Measurements from ENCODE around the gene CRTC3.
"Not testable (repeated sequence)": the region's sequence is repeated elsewhere in the genome, so short reads cannot be mapped to it uniquely, and the experiment has no call there.

DNA sequence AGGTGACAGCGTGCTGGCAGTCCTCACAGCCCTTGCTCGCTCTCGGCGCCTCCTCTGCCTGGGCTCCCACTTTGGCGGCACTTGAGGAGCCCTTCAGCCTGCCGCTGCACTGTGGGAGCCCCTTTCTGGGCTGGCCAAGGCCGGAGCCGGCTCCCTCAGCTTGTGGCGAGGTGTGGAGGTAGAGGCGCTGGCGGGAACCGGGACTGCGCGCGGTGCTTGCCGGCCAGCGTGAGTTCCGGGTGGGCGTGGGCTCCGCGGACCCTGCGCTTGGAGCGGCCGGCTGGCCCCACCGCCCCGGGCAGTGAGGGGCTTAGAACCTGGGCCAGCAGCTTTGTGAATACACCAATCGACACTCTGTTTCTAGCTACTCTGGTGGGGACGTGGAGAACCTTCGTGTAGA is 18.9 kb upstream of the CRTC3 start:
- TF ChIP-seq ZNF530 (CRISPR knock-in tag; IDR thresholded peaks at IDR 0.05; ENCODE audit: low read depth); CHD4 (IDR thresholded peaks at IDR 0.05; ENCODE audit: borderline replicate concordance, low read length); ZNF839 (CRISPR knock-in tag; IDR thresholded peaks at IDR 0.05; ENCODE audit: borderline replicate concordance); RFX5 (IDR thresholded peaks at IDR 0.05; ENCODE audit: low read depth, low read length); HDAC1 (CRISPR knock-in tag; IDR thresholded peaks at IDR 0.05); ZNF251 (CRISPR knock-in tag; IDR thresholded peaks at IDR 0.05); ZBTB7A (CRISPR knock-in tag; IDR thresholded peaks at IDR 0.05); ZFAT (CRISPR knock-in tag; conservative IDR thresholded peaks at IDR 0.05); BRCA1 (CRISPR knock-in tag; IDR thresholded peaks at IDR 0.05); NCOA2 (CRISPR knock-in tag; IDR thresholded peaks at IDR 0.05); ZNF292 (CRISPR knock-in tag; IDR thresholded peaks at IDR 0.05; ENCODE audit: borderline replicate concordance, low read depth): not testable (repeated sequence)
- TF ChIP-seq, protein P1, sequence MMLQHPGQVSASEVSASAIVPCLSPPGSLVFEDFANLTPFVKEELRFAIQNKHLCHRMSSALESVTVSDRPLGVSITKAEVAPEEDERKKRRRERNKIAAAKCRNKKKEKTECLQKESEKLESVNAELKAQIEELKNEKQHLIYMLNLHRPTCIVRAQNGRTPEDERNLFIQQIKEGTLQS (CRISPR knock-in tag; IDR thresholded peaks at IDR 0.05) = not testable (repeated sequence)
- TF ChIP-seq, protein P2, sequence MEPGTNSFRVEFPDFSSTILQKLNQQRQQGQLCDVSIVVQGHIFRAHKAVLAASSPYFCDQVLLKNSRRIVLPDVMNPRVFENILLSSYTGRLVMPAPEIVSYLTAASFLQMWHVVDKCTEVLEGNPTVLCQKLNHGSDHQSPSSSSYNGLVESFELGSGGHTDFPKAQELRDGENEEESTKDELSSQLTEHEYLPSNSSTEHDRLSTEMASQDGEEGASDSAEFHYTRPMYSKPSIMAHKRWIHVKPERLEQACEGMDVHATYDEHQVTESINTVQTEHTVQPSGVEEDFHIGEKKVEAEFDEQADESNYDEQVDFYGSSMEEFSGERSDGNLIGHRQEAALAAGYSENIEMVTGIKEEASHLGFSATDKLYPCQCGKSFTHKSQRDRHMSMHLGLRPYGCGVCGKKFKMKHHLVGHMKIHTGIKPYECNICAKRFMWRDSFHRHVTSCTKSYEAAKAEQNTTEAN (CRISPR knock-in tag; conservative IDR thresholded peaks at IDR 0.05) = not testable (repeated sequence)
- TF ChIP-seq, protein P3, sequence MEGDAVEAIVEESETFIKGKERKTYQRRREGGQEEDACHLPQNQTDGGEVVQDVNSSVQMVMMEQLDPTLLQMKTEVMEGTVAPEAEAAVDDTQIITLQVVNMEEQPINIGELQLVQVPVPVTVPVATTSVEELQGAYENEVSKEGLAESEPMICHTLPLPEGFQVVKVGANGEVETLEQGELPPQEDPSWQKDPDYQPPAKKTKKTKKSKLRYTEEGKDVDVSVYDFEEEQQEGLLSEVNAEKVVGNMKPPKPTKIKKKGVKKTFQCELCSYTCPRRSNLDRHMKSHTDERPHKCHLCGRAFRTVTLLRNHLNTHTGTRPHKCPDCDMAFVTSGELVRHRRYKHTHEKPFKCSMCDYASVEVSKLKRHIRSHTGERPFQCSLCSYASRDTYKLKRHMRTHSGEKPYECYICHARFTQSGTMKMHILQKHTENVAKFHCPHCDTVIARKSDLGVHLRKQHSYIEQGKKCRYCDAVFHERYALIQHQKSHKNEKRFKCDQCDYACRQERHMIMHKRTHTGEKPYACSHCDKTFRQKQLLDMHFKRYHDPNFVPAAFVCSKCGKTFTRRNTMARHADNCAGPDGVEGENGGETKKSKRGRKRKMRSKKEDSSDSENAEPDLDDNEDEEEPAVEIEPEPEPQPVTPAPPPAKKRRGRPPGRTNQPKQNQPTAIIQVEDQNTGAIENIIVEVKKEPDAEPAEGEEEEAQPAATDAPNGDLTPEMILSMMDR (CRISPR knock-in tag; IDR thresholded peaks at IDR 0.05) = not testable (repeated sequence)
